HT1080 (cell line): ENCODE measurements around the gene GRN. TPM values are rescaled to one million over a fixed set of nuclear protein-coding genes. Genes with fewer than 3 reads are reported as not detected.
A peak's percentile ranks its signal among the peaks of the same experiment; 100 is the strongest.

Source experiments
- small RNA-seq: library from RNA; depleted of rRNA; stranded (forward); fragments of <200 nt; gene quantifications from one replicate; pipeline ENCODE3, GENCODE V24; 2014
- total RNA-seq: library from RNA; depleted of rRNA; stranded (reverse); fragments of >200 nt; shearing (Covaris generic); gene quantifications from 2 replicates; pipeline ENCODE4 v1.2.3, GENCODE V29; 2014; rRNA removed

The GRN gene
- total RNA-seq, 1 experiment from 2014 or later, result 191 TPM

Small RNA genes lying within 50 kb of the gene (small RNA-seq; reads per million reads assigned to genes)
- gene RF00012, result 0.98 reads per million, percentile 73 among the genes with 10 or more reads in this experiment
- gene RNU6-453P, result not detected

Other genes with a start within 250 kb of the GRN start
- 27.8 and 30.0 TPM in 2 replicates for gene HDAC5, start 221.7 kb upstream of the GRN start, total RNA-seq
- gene HROB, start 203.4 kb upstream of the GRN start, total RNA-seq, result 11.1 and 12.3 TPM in 2 replicates
- gene ASB16, start 174.6 kb upstream of the GRN start, total RNA-seq, result not detected in 2 replicates
- gene TMUB2, start 158.3 kb upstream of the GRN start, total RNA-seq, result 28.6 and 35.1 TPM in 2 replicates
- gene ATXN7L3, start 145.4 kb upstream of the GRN start, total RNA-seq, result 46.7 and 48.5 TPM in 2 replicates
- 70.0 and 82.3 TPM in 2 replicates for gene UBTF, start 125.6 kb upstream of the GRN start, total RNA-seq
- gene SLC4A1, start 77.2 kb upstream of the GRN start, total RNA-seq, result not detected in 2 replicates
- gene RUNDC3A, start 36.7 kb upstream of the GRN start, total RNA-seq, result 0.31 and 1.9 TPM in 2 replicates
- 154 and 185 TPM in 2 replicates for gene SLC25A39, start 20.5 kb upstream of the GRN start, total RNA-seq
- gene FAM171A2, start 18.6 kb downstream of the GRN start, total RNA-seq, result 11.4 and 11.7 TPM in 2 replicates
- not detected in 2 replicates for gene ITGA2B, start 44.3 kb downstream of the GRN start, total RNA-seq
- gene GPATCH8, start 158.1 kb downstream of the GRN start, total RNA-seq, result 9.6 and 13.2 TPM in 2 replicates
- 9.7 and 14.6 TPM in 2 replicates for gene FZD2, start 212.2 kb downstream of the GRN start, total RNA-seq